Panc1 (cell line): Measurements from ENCODE around the gene PROKR2. TPM values are rescaled to one million over a fixed set of nuclear protein-coding genes. Genes with fewer than 3 reads are reported as not detected.

Experiments used
- ATAC-seq: fragments of 200-7000 bp; cut with Tn5 transposase; 2 replicates; pipeline ENCODE4 v1.9.1; 2020; ENCODE audit warnings: mild to moderate bottlenecking, moderate library complexity
- BruUV-seq: library from RNA; stranded (reverse); fragments of 400-500 nt; replicated peaks from 2 replicates; lab custom pipeline; 2021; lab: Mats Ljungman, UMichigan
- CTCF ChIA-PET: fragments of 300-600 bp; sonication (Branson Sonifier 250); formaldehyde crosslinking; loops from one replicate; lab custom pipeline; 2022; ENCODE audit warnings: antibody characterized with exemption; lab: Charles Lee
- POLR2A ChIA-PET: fragments of 300-600 bp; sonication (Branson Sonifier 250); formaldehyde crosslinking; loops from one replicate; lab custom pipeline; 2022; ENCODE audit warnings: antibody characterized with exemption; lab: Charles Lee
- DNase-seq: peaks from one replicate; pipeline ENCODE4 v3.0.0-alpha.2; 2010; ENCODE audit warnings: low read depth, low spot score
- H3K27ac ChIP-seq: 2 replicates; pipeline ENCODE4 v1.5.1; 2011; ENCODE audit warnings: mild to moderate bottlenecking, low read length, inconsistent platforms
- H3K27me3 ChIP-seq: fragments of 200-500 bp; sonication (Bioruptor generic); 2 replicates; pipeline ENCODE4 v1.6.0; 2014; ENCODE audit warnings: low read length, inconsistent platforms; ENCODE audit not compliant: control insufficient read depth, insufficient read depth
- H3K36me3 ChIP-seq: fragments of 200-500 bp; sonication (Bioruptor generic); 2 replicates; pipeline ENCODE4 v1.5.1; 2014; ENCODE audit warnings: inconsistent platforms, mild to moderate bottlenecking, low read length, moderate library complexity; ENCODE audit not compliant: control insufficient read depth, insufficient read depth
- H3K4me1 ChIP-seq: 2 replicates; pipeline ENCODE4 v1.5.1; 2011; ENCODE audit warnings: inconsistent platforms, mild to moderate bottlenecking, low read length, moderate library complexity; ENCODE audit not compliant: control insufficient read depth, insufficient read depth
- H3K4me3 ChIP-seq, 2 experiments: 2 replicates each; pipeline ENCODE4 v1.5.1; 2011 to 2012; ENCODE audit warnings: low read depth in 2 of 2, low read length in 2 of 2, mild to moderate bottlenecking in 2 of 2, inconsistent platforms in 1 of 2, moderate library complexity in 1 of 2
- H3K9me3 ChIP-seq: fragments of 200-500 bp; sonication (Bioruptor generic); 2 replicates; pipeline ENCODE4 v1.5.1; 2014; ENCODE audit warnings: low read depth, mild to moderate bottlenecking, inconsistent platforms, low read length, moderate library complexity; ENCODE audit not compliant: control insufficient read depth, insufficient read depth
- POLR2AphosphoS5 ChIP-seq: IDR thresholded peaks from 2 replicates; pipeline ENCODE4 v1.6.1; 2012; ENCODE audit warnings: mild to moderate bottlenecking, low read depth, low read length, moderate library complexity
- SIN3A ChIP-seq: IDR thresholded peaks from 2 replicates; pipeline ENCODE4 v1.6.1; 2012; ENCODE audit warnings: low read depth, mild to moderate bottlenecking, low read length, moderate library complexity, borderline replicate concordance; ENCODE audit not compliant: insufficient read depth
- TCF7L2 ChIP-seq: IDR thresholded peaks from 2 replicates; pipeline ENCODE4 v1.6.1; 2011; ENCODE audit warnings: mild to moderate bottlenecking, low read depth, low read length, inconsistent platforms
- in situ Hi-C: cut with HindIII; loops from 2 replicates; pipeline ENCODE4 v1.10.0; 2016; ENCODE audit warnings: low sequenced_read_pairs, low pct_unique_long_range_greater_than_20kb
- intact Hi-C: fragments of 100-400 bp; cut with micrococcal nuclease; formaldehyde crosslinking; loops from one replicate; pipeline ENCODE4 v1.10.0; 2022; ENCODE audit not compliant: unreplicated experiment
- total RNA-seq: library from RNA; stranded (reverse); gene quantifications from one replicate; pipeline ENCODE4 v1.2.1, GENCODE V29; 2021; ENCODE audit not compliant: unreplicated experiment
- TF ChIP-seq, protein P1 (sequence below), 2 experiments: IDR thresholded peaks; 2 replicates each; pipeline ENCODE4 v1.6.1; 2011 to 2012; ENCODE audit warnings: low read depth in 2 of 2, control low read depth in 1 of 2, low read length in 1 of 2, mild to moderate bottlenecking in 1 of 2, moderate library complexity in 1 of 2; ENCODE audit not compliant: insufficient read depth in 1 of 2
- TF ChIP-seq, protein P2 (sequence below): fragments of 450-650 bp; IDR thresholded peaks from 2 replicates; pipeline ENCODE4 v1.5.1; 2017; ENCODE audit warnings: mild to moderate bottlenecking

The PROKR2 gene
- total RNA-seq, 1 experiment from 2014 or later, result not detected

DNA sequence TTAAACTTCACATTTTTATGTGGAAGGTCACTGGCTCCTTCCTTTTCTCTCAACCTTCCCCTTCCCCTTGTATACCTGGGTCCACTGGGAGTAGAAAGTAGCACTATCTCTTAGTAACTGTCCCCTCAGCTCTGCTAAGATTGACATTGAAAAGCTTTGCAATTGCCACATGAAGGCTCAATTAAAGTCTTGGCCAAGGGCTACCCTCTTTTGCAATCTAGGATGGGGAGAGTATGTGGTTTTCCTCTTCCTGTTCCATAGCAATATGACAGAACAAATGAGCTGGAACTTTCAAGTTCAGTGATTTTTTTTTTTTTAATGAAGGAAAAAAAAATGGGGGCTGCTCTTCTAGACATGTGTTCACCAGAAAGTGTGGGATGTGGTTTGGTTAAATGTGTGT, 37.1 kb downstream of the PROKR2 start:
- Histone ChIP-seq H3K4me1 (no peaks in the 10 kb centered on the region), H3K36me3 (no peaks in the 10 kb centered on the region), H3K4me3 (no peak overlapping the region), H3K9me3 (no peaks in the 10 kb centered on the region), H3K27me3 (no peaks in the 10 kb centered on the region; the same call in 1 of the 2 replicates), H3K27ac (no peak overlapping the region)
- ATAC-seq, result no peak
- TF ChIP-seq POLR2AphosphoS5 (no peak), TCF7L2 (no peak), SIN3A (no peak)
- TF ChIP-seq, protein P1, sequence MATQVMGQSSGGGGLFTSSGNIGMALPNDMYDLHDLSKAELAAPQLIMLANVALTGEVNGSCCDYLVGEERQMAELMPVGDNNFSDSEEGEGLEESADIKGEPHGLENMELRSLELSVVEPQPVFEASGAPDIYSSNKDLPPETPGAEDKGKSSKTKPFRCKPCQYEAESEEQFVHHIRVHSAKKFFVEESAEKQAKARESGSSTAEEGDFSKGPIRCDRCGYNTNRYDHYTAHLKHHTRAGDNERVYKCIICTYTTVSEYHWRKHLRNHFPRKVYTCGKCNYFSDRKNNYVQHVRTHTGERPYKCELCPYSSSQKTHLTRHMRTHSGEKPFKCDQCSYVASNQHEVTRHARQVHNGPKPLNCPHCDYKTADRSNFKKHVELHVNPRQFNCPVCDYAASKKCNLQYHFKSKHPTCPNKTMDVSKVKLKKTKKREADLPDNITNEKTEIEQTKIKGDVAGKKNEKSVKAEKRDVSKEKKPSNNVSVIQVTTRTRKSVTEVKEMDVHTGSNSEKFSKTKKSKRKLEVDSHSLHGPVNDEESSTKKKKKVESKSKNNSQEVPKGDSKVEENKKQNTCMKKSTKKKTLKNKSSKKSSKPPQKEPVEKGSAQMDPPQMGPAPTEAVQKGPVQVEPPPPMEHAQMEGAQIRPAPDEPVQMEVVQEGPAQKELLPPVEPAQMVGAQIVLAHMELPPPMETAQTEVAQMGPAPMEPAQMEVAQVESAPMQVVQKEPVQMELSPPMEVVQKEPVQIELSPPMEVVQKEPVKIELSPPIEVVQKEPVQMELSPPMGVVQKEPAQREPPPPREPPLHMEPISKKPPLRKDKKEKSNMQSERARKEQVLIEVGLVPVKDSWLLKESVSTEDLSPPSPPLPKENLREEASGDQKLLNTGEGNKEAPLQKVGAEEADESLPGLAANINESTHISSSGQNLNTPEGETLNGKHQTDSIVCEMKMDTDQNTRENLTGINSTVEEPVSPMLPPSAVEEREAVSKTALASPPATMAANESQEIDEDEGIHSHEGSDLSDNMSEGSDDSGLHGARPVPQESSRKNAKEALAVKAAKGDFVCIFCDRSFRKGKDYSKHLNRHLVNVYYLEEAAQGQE (IDR thresholded peaks at IDR 0.05; ENCODE audit: insufficient read depth in 1 of 2, low read depth in 2 of 2, low read length in 1 of 2), result no peak
- TF ChIP-seq, protein P2, sequence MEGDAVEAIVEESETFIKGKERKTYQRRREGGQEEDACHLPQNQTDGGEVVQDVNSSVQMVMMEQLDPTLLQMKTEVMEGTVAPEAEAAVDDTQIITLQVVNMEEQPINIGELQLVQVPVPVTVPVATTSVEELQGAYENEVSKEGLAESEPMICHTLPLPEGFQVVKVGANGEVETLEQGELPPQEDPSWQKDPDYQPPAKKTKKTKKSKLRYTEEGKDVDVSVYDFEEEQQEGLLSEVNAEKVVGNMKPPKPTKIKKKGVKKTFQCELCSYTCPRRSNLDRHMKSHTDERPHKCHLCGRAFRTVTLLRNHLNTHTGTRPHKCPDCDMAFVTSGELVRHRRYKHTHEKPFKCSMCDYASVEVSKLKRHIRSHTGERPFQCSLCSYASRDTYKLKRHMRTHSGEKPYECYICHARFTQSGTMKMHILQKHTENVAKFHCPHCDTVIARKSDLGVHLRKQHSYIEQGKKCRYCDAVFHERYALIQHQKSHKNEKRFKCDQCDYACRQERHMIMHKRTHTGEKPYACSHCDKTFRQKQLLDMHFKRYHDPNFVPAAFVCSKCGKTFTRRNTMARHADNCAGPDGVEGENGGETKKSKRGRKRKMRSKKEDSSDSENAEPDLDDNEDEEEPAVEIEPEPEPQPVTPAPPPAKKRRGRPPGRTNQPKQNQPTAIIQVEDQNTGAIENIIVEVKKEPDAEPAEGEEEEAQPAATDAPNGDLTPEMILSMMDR, result no peak
- no peak for DNase-seq
- CTCF ChIA-PET, result no interaction called here
- intact Hi-C loops (no loop called here), in situ Hi-C loops (no loop called here)
- POLR2A ChIA-PET, result no interaction called here
- no TSS peak for BruUV-seq

DNA sequence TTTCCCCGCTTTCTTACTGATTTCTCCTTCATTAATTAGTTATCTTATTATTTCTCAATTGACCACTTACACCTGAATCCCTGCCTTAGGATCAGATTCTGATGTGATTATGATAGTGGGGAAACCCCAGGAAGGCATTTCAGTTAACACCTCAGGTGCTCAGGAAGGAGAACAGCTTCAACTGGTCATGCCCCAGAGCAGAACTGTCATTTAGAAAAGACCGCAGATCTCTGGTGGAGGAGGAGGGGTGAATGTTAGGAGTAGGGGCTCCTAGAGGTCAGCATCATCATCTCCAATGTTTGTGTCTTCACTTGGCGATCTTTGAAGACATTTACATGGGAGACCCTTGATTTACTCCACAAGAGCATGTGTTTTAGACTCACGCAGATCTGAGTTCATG, 44.5 kb downstream of the PROKR2 start:
- TF ChIP-seq TCF7L2 (no peak), SIN3A (no peak), POLR2AphosphoS5 (no peak)
- TF ChIP-seq, protein P2, result no peak
- TF ChIP-seq, protein P1 (IDR thresholded peaks at IDR 0.05; ENCODE audit: insufficient read depth in 1 of 2, low read depth in 2 of 2, low read length in 1 of 2), result no peak
- BruUV-seq, result no TSS peak
- Histone ChIP-seq H3K9me3 (no peaks in the 10 kb centered on the region), H3K27me3 (peaks cover 18% of the 10 kb centered on the region), H3K4me1 (no peaks in the 10 kb centered on the region), H3K4me3 (no peak overlapping the region), H3K27ac (no peak overlapping the region), H3K36me3 (no peaks in the 10 kb centered on the region)
- no peak for ATAC-seq
- in situ Hi-C loops (no loop called here), intact Hi-C loops (no loop called here)
- ChIA-PET POLR2A (no interaction called here), CTCF (no interaction called here)
- DNase-seq, result no peak
